ENCODE data around the gene ISCU. TPM values are rescaled to one million over a fixed set of nuclear protein-coding genes. Genes with fewer than 3 reads are reported as not detected.
"Not testable (repeated sequence)": the region's sequence is repeated elsewhere in the genome, so short reads cannot be mapped to it uniquely, and the experiment has no call there.

ISCU gene
- total and polyA plus RNA-seq, 8 donors = 34.1 to 126 (median 45.1) TPM

DNA sequence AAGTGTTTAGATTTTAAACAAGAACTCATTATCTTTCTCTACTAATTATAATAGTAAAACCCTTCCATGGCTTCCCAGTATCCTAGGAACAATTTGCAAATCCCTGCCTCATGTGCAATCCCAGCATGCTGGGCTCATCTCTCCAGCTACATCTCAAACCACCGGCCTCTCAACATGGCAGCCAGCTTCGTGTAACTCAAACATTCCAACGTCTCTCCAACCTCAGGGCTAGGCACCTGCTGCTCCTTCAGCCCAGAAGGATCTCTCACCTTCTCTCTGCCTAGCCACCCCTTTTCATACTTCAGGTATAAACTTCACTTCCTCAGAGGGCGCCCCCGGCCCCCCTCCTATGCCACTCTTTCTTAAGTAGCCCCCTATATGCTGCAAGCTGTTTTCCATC lies 8.6 kb upstream of the ISCU start:
- intact Hi-C loops (cut with DNase I) = no loop called here
- TF ChIP-seq, protein P1, sequence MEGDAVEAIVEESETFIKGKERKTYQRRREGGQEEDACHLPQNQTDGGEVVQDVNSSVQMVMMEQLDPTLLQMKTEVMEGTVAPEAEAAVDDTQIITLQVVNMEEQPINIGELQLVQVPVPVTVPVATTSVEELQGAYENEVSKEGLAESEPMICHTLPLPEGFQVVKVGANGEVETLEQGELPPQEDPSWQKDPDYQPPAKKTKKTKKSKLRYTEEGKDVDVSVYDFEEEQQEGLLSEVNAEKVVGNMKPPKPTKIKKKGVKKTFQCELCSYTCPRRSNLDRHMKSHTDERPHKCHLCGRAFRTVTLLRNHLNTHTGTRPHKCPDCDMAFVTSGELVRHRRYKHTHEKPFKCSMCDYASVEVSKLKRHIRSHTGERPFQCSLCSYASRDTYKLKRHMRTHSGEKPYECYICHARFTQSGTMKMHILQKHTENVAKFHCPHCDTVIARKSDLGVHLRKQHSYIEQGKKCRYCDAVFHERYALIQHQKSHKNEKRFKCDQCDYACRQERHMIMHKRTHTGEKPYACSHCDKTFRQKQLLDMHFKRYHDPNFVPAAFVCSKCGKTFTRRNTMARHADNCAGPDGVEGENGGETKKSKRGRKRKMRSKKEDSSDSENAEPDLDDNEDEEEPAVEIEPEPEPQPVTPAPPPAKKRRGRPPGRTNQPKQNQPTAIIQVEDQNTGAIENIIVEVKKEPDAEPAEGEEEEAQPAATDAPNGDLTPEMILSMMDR (IDR thresholded peaks at IDR 0.05) = no peak
- Histone ChIP-seq H3K4me1 (peaks cover 0 to 7% (median 5%) of the 10 kb centered on the region in 3 donors), H3K36me3 (no peaks in the 10 kb centered on the region), H3K27ac (no peak overlapping the region), H3K9me3 (no peaks in the 10 kb centered on the region), H3K4me3 (no peak overlapping the region), H3K27me3 (no peaks in the 10 kb centered on the region)
- no peak for ATAC-seq
- no peak for DNase-seq
- FAIRE-seq = no peak
- 88 to 90% methylated on average over 5 of the region's 5 CpGs for WGBS, 2 donors

DNA sequence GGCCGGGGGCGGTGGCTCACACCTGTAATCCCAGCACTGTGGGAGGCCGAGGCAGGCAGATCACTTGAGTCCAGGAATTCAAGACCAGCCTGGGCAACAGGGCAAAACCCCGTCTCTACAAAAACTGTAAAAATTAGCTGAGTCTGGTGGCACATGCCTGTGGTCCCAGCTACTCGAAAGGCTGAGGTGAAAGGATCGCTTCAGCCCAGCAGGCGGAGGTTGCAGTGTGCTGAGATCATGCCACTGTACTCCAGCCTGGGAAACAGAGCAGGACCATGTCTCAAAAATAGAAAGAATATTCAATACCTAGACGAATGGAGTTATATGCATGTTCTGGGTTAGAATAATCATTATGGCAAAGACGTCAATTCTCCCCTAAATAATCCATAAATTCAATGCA lies 7.0 kb upstream of the ISCU start:
- intact Hi-C loops (cut with DNase I); H3K9me3 ChIP-seq; H3K36me3 ChIP-seq; H3K27ac ChIP-seq; FAIRE-seq; ATAC-seq; H3K4me3 ChIP-seq; DNase-seq; H3K27me3 ChIP-seq: not testable (repeated sequence)
- peaks cover 12 to 22% (median 12%) of the 10 kb centered on the region in 3 donors for H3K4me1 ChIP-seq
- WGBS, 2 donors = 85% methylated on average over 9 of the region's 9 CpGs

DNA sequence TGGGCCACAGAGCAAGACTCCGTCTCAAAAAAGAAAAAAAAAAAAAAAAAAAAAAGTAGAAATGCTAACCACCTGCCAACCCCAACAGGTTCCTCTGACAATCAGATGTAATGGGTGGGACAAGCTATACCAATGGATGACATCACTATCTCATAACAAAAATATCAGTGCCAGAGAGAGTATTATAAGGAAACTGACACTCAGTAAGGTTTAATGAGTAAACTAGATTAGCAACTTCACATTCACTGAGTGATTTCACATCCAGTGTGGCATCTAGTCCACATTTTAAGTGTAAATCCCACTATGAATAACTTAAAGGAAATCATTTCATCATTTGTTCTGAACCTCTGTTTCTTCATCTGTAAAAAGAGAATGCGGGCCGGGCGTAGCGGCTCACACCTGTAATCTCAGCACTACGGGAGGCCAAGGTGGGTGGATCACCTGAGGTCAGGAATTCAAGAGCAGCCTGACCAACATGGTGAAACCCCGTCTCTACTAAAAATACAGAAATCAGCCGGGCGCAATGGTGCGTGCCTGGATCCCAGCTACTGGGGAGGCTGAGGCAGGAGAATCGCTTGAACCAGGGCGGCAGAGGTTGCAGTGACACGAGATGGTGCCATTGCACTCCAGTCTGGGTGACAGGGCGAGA lies 3.3 kb upstream of the ISCU start:
- Histone ChIP-seq H3K4me3 (no peak overlapping the region), H3K36me3 (no peaks in the 10 kb centered on the region), H3K27ac (no peak overlapping the region), H3K27me3 (no peaks in the 10 kb centered on the region), H3K4me1 (peaks cover 10 to 17% (median 15%) of the 10 kb centered on the region in 3 donors), H3K9me3 (no peaks in the 10 kb centered on the region)
- FAIRE-seq = no peak
- 66 to 75% methylated on average over 13 of the region's 14 CpGs for WGBS, 2 donors
- intact Hi-C loops (cut with DNase I) = no loop called here
- no peak for ATAC-seq
- no peak for DNase-seq
- TF ChIP-seq, protein P1 (IDR thresholded peaks at IDR 0.05) = no peak

DNA sequence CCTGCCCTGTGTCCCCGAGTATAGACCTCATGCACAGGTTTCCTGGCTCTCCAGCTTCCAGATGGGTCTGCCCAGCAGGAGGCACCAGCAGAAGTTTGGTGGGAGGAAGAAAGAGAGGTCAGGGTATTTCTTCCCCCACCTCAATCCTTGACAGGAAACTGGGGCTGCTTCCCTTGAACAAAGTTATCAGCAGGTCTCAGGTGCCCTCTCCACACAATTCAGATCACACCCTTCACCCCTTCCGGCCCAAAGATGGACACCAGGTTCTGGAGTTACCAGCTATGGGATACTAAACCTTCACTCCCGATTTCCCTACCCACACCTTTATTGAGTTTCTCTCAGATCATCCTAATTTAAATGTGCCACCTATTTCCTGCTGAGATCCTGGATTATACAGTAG lies 2.6 kb upstream of the ISCU start:
- intact Hi-C loops (cut with DNase I) = loop anchor here in 1 of 3 donors (10.0 kb wide), 1 partner anchor 245 kb away; no protein-coding TSS in a partner anchor
- H3K4me1 ChIP-seq = peaks cover 10 to 17% (median 15%) of the 10 kb centered on the region in 3 donors
- H3K4me3 ChIP-seq = peak overlapping the region in 2 of 4 donors; percentile 88 to 95
- ATAC-seq = no peak
- DNase-seq = no peak
- no peak overlapping the region for H3K27ac ChIP-seq
- H3K27me3 ChIP-seq = no peaks in the 10 kb centered on the region
- 26 to 42% methylated on average over 3 of the region's 3 CpGs for WGBS, 2 donors
- no peak for FAIRE-seq
- TF ChIP-seq, protein P1 (IDR thresholded peaks at IDR 0.05) = no peak
- H3K36me3 ChIP-seq = peaks cover 0 to 3% (median 2%) of the 10 kb centered on the region in 3 donors
- H3K9me3 ChIP-seq = no peaks in the 10 kb centered on the region

DNA sequence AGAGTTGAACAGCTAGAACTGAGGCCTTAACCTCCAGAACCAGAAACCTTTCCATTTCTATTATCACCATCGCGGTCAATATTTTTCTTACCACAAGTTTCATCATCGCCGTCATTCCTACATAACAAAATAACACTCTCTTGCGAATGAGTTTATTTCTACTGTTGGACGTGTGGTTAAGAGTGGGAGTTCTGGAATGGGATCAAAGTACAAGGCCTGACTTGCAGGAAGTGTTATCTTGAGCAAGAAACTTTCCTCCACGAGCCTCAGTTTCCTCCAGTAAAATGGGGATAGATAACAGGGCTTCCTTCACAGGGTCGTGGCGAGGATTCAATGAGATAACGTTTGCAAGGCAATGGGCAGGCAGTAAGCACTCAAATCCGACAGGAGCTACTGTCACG lies 2.1 kb upstream of the ISCU start:
- WGBS, 2 donors = 0 to 1% methylated on average over 12 of the region's 12 CpGs
- no peaks in the 10 kb centered on the region for H3K9me3 ChIP-seq
- H3K36me3 ChIP-seq = peaks cover 0 to 8% (median 4%) of the 10 kb centered on the region in 3 donors
- intact Hi-C loops (cut with DNase I) = loop anchor here in 1 of 3 donors (10.0 kb wide), 1 partner anchor 244 kb away; no protein-coding TSS in a partner anchor
- H3K27me3 ChIP-seq = no peaks in the 10 kb centered on the region
- no peak for FAIRE-seq
- TF ChIP-seq, protein P1 (IDR thresholded peaks at IDR 0.05) = no peak
- no peak for DNase-seq
- no peak for ATAC-seq
- H3K27ac ChIP-seq = peak overlapping the region in 2 of 4 donors; percentile 87 to 90
- H3K4me3 ChIP-seq = peak overlapping the region; percentile 86 to 97 (median 92)
- H3K4me1 ChIP-seq = peaks cover 10 to 17% (median 15%) of the 10 kb centered on the region in 3 donors
